ENCODE data around the gene ARMCX4.

Gene ARMCX4

DNA sequence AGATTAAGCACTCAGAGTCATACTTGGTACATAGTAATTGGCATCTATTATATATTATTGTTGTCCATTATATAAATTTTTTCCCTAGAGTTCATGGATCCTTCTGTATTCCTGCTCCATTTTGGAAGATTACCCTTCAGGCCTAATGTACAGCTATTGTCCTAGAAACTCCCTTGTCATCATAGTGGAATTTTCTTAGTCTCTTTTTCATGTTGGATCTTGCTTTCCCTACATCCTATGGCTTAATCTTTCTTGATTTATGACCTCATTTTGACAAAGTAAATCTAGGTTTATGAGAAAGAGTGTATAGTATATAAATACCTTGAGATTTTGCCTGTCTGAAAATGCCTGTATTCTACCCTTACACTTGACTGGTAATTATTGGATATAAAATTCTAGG is 22.1 kb downstream of the ARMCX4 start:
- no peak overlapping the region for H2AFZ ChIP-seq
- no peaks in the 10 kb centered on the region for H3K4me1 ChIP-seq
- TF ChIP-seq, protein P1, sequence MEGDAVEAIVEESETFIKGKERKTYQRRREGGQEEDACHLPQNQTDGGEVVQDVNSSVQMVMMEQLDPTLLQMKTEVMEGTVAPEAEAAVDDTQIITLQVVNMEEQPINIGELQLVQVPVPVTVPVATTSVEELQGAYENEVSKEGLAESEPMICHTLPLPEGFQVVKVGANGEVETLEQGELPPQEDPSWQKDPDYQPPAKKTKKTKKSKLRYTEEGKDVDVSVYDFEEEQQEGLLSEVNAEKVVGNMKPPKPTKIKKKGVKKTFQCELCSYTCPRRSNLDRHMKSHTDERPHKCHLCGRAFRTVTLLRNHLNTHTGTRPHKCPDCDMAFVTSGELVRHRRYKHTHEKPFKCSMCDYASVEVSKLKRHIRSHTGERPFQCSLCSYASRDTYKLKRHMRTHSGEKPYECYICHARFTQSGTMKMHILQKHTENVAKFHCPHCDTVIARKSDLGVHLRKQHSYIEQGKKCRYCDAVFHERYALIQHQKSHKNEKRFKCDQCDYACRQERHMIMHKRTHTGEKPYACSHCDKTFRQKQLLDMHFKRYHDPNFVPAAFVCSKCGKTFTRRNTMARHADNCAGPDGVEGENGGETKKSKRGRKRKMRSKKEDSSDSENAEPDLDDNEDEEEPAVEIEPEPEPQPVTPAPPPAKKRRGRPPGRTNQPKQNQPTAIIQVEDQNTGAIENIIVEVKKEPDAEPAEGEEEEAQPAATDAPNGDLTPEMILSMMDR (IDR thresholded peaks at IDR 0.05): no peak
- no peak overlapping the region for H3K27ac ChIP-seq
- no peaks in the 10 kb centered on the region for H3K27me3 ChIP-seq (ENCODE audit: control insufficient read depth, insufficient read depth, low read length)
- H3K9ac ChIP-seq: no peak overlapping the region
- no peak overlapping the region for H3K4me2 ChIP-seq (ENCODE audit: low read length)
- no peaks in the 10 kb centered on the region for H3K36me3 ChIP-seq (ENCODE audit: control insufficient read depth, insufficient read depth, low read length)
- no peaks in the 10 kb centered on the region for H3K9me3 ChIP-seq (ENCODE audit: control insufficient read depth, low read length)
- H3K79me2 ChIP-seq: no peaks in the 10 kb centered on the region
- no peak overlapping the region for H3K4me3 ChIP-seq (ENCODE audit: low read depth, low read length)

DNA sequence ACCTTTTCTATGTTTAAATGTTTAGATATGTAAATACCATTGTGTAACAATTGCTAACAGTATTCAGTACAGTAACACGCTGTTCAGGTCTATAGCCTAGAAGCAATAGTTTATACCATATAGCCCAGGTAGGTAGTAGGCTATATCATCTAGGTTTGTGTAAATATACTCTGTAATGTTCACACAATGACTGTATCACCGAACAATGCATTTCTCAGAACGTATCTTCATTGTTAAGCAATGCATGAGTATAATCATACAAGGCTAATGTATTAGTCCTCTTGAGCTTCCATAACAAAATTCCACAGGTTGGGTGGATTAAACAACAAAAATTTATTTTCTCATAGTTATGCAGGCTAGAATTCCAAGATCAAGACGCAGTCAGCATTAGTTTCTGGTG is 22.7 kb downstream of the ARMCX4 start:
- H3K9ac ChIP-seq: no peak overlapping the region
- H3K4me3 ChIP-seq (ENCODE audit: low read depth, low read length): no peak overlapping the region
- no peak overlapping the region for H2AFZ ChIP-seq
- no peak overlapping the region for H3K4me2 ChIP-seq (ENCODE audit: low read length)
- no peaks in the 10 kb centered on the region for H3K4me1 ChIP-seq
- H3K36me3 ChIP-seq (ENCODE audit: control insufficient read depth, insufficient read depth, low read length): no peaks in the 10 kb centered on the region
- H3K79me2 ChIP-seq: no peaks in the 10 kb centered on the region
- no peaks in the 10 kb centered on the region for H3K27me3 ChIP-seq (ENCODE audit: control insufficient read depth, insufficient read depth, low read length)
- TF ChIP-seq, protein P1 (IDR thresholded peaks at IDR 0.05): no peak
- no peaks in the 10 kb centered on the region for H3K9me3 ChIP-seq (ENCODE audit: control insufficient read depth, low read length)
- H3K27ac ChIP-seq: no peak overlapping the region

DNA sequence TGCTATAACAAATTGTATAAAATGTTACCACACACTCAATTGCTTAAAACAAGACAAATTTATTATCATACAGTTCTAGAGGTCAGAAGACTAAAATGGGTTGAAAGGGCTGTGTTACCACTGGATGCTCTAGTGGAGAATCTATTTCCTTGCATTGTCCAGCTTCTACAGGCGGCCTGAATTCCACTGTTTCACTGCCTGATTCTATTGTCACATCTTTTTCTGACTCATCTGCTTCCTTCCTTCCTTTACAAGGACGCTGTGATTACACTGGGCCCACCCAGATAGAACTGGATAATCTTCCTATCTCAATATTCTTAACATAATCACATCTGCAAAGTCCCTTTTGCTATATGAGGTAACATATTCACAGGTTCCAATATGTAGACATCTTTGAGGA is 45.7 kb downstream of the ARMCX4 start:
- Histone ChIP-seq H3K27me3 (ENCODE audit: control insufficient read depth, insufficient read depth, low read length) (no peaks in the 10 kb centered on the region), H3K9ac (no peak overlapping the region), H3K4me2 (ENCODE audit: low read length) (no peak overlapping the region), H3K4me1 (no peaks in the 10 kb centered on the region), H2AFZ (no peak overlapping the region), H3K79me2 (no peaks in the 10 kb centered on the region), H3K4me3 (ENCODE audit: low read depth, low read length) (no peak overlapping the region), H3K9me3 (ENCODE audit: control insufficient read depth, low read length) (no peaks in the 10 kb centered on the region), H3K36me3 (ENCODE audit: control insufficient read depth, insufficient read depth, low read length) (no peaks in the 10 kb centered on the region), H3K27ac (no peak overlapping the region)
- TF ChIP-seq, protein P1 (IDR thresholded peaks at IDR 0.05): no peak

All from parathyroid adenoma (tissue), 2 donors.